Measurements from ENCODE around the gene COMMD9. TPM values are rescaled to one million over a fixed set of nuclear protein-coding genes. Genes with fewer than 3 reads are reported as not detected.
"Not testable (repeated sequence)": the region's sequence is repeated elsewhere in the genome, so short reads cannot be mapped to it uniquely, and the experiment has no call there.

Gene COMMD9
- total and polyA plus RNA-seq, 4 donors: 22.9 to 50.8 (median 28.3) TPM

DNA sequence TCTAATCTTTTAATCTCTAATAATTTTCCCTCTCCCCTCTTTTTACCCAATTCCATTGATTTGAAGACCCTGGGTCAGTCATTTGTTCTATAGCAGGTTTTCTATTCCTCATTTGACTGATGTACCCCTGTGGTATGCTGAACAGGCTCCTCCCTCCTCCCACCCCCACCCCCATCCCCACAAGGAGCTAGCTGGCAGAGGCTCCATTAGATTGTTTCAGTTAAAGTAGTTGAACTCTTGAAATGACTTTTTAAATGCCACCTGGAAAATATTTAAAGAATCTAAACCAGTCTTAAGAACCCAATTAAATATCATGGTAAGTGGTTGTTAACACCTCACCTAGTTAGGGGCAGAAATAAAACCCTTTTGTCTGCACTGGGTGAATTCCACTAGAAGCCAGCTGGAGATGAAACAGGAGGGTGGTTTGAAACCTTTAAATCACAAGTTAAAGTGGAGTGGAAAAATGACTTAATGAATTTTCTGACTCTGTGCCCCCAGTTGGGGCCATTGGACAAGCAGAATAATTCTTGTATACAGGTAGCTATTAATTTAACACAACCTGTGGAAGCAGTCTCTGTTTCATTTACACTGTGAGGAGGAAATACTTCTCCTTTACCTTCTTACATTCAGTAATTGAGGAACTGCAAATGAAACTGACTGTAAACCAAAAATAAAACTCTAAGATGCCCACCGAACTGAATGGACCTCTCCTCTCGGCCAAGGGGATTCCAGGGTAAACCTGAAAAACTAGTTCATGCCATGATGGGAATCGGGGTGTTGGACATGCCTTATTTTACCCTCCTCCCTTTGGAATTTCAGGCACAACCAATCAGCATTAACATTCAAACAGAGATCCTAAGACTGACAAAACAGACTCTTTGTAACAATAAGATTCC is 37.5 kb upstream of the COMMD9 start:
- H3K4me3 ChIP-seq (ENCODE audit: low read depth in 1 of 3, low read length in 3 of 3): no peak overlapping the region
- no peaks in the 10 kb centered on the region for H3K9me3 ChIP-seq (ENCODE audit: control insufficient read depth in 4 of 4, low read length in 3 of 4)
- H3K9ac ChIP-seq (ENCODE audit: low read depth in 1 of 2, low read length in 2 of 2): no peak overlapping the region
- 51% methylated on average over 3 of the region's 3 CpGs for WGBS
- no peak for DNase-seq (ENCODE audit: low spot score)
- no peaks in the 10 kb centered on the region for H3K36me3 ChIP-seq (ENCODE audit: control insufficient read depth in 4 of 4, insufficient read depth in 3 of 4, low read depth in 1 of 4, low read length in 3 of 4)
- TF ChIP-seq TAF1 (conservative IDR thresholded peaks at IDR 0.05) (no peak), NR2F2 (IDR thresholded peaks at IDR 0.05) (no peak), HNF4G (IDR thresholded peaks at IDR 0.05) (no peak), JUND (IDR thresholded peaks at IDR 0.05) (no peak), EGR1 (IDR thresholded peaks at IDR 0.05; ENCODE audit: low read depth in 2 of 2) (no peak)
- TF ChIP-seq, protein P1, sequence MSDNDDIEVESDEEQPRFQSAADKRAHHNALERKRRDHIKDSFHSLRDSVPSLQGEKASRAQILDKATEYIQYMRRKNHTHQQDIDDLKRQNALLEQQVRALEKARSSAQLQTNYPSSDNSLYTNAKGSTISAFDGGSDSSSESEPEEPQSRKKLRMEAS (IDR thresholded peaks at IDR 0.05): no peak
- TF ChIP-seq, protein P2, sequence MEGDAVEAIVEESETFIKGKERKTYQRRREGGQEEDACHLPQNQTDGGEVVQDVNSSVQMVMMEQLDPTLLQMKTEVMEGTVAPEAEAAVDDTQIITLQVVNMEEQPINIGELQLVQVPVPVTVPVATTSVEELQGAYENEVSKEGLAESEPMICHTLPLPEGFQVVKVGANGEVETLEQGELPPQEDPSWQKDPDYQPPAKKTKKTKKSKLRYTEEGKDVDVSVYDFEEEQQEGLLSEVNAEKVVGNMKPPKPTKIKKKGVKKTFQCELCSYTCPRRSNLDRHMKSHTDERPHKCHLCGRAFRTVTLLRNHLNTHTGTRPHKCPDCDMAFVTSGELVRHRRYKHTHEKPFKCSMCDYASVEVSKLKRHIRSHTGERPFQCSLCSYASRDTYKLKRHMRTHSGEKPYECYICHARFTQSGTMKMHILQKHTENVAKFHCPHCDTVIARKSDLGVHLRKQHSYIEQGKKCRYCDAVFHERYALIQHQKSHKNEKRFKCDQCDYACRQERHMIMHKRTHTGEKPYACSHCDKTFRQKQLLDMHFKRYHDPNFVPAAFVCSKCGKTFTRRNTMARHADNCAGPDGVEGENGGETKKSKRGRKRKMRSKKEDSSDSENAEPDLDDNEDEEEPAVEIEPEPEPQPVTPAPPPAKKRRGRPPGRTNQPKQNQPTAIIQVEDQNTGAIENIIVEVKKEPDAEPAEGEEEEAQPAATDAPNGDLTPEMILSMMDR (IDR thresholded peaks at IDR 0.05; ENCODE audit: low read depth, low read length, missing input control): no peak
- H3K27me3 ChIP-seq (ENCODE audit: control insufficient read depth in 4 of 4, insufficient read depth in 4 of 4, low read length in 3 of 4): no peaks in the 10 kb centered on the region
- no peak overlapping the region for H3K27ac ChIP-seq (ENCODE audit: low read depth in 1 of 2, low read length in 2 of 2)
- no peaks in the 10 kb centered on the region for H3K4me1 ChIP-seq (ENCODE audit: control insufficient read depth in 4 of 4, insufficient read depth in 4 of 4, low read length in 3 of 4)

DNA sequence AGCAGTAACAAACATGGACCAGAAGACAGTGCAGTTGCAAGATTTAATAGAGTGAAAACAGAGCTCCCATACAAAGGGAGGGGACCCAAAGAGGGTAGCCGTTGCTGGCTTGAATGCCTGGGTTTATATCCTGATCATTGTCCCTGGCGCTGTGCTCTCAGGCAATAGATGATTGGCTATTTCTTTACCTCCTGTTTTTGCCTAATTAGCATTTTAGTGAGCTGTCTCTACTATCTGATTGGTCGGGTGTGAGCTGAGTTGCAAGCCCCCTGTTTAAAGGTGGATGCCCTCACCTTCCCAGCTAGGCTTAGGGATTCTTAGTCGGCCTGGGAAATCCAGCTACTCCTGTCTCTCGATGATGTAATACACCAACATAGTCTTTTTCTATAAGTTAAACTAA is 36.2 kb upstream of the COMMD9 start:
- H3K27me3 ChIP-seq (ENCODE audit: control insufficient read depth in 4 of 4, insufficient read depth in 4 of 4, low read length in 3 of 4); DNase-seq (ENCODE audit: low spot score); H3K36me3 ChIP-seq (ENCODE audit: control insufficient read depth in 4 of 4, insufficient read depth in 3 of 4, low read depth in 1 of 4, low read length in 3 of 4); H3K27ac ChIP-seq (ENCODE audit: low read depth in 1 of 2, low read length in 2 of 2); H3K9ac ChIP-seq (ENCODE audit: low read depth in 1 of 2, low read length in 2 of 2); H3K4me1 ChIP-seq (ENCODE audit: control insufficient read depth in 4 of 4, insufficient read depth in 4 of 4, low read length in 3 of 4); H3K9me3 ChIP-seq (ENCODE audit: control insufficient read depth in 4 of 4, low read length in 3 of 4); H3K4me3 ChIP-seq (ENCODE audit: low read depth in 1 of 3, low read length in 3 of 3): not testable (repeated sequence)
- WGBS: 83% methylated on average over 5 of the region's 5 CpGs

DNA sequence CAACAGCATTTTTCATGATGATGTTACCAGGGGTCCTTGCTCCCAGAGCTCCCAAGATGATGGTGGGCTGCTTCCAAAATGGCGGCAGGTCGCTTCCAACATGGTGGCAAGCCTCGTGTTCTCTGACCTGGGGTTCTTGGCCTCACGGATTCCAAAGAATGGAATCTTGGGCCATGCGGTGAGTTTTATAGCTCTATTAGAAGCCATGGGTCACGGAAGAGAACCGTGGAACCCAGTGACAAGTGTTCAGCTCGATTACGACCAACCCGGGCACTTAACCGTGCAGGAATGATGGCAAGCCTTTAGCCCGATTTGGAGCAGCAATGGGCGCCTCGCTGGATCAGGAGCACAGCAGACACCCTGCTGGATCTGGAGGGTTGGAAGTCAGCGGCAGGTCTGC is 35.7 kb upstream of the COMMD9 start:
- not testable (repeated sequence) for H3K27ac ChIP-seq (ENCODE audit: low read depth in 1 of 2, low read length in 2 of 2); H3K4me1 ChIP-seq (ENCODE audit: control insufficient read depth in 4 of 4, insufficient read depth in 4 of 4, low read length in 3 of 4); H3K27me3 ChIP-seq (ENCODE audit: control insufficient read depth in 4 of 4, insufficient read depth in 4 of 4, low read length in 3 of 4); DNase-seq (ENCODE audit: low spot score); H3K36me3 ChIP-seq (ENCODE audit: control insufficient read depth in 4 of 4, insufficient read depth in 3 of 4, low read depth in 1 of 4, low read length in 3 of 4); H3K4me3 ChIP-seq (ENCODE audit: low read depth in 1 of 3, low read length in 3 of 3); H3K9me3 ChIP-seq (ENCODE audit: control insufficient read depth in 4 of 4, low read length in 3 of 4); H3K9ac ChIP-seq (ENCODE audit: low read depth in 1 of 2, low read length in 2 of 2)
- 88% methylated on average over 15 of the region's 15 CpGs for WGBS

DNA sequence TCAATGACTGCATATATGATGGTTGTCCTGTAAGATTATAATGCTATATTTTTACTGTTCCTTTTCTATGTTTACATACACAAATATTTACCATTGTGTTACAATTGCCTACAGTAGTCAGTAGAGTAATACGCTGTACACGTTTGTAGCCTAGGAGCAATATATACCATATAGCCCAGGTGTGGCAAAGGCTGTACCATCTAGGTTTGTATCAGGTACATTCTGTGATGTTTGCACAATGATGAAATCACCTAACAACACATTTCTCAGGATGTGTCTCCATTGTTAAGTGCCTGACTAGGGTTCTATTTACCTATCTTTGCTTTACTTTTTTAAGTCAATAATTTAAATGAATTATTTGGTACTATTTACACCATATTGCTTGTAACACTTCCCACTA is 28.8 kb upstream of the COMMD9 start:
- Histone ChIP-seq H3K4me3 (ENCODE audit: low read depth in 1 of 3, low read length in 3 of 3) (no peak overlapping the region), H3K27ac (ENCODE audit: low read depth in 1 of 2, low read length in 2 of 2) (no peak overlapping the region), H3K4me1 (ENCODE audit: control insufficient read depth in 4 of 4, insufficient read depth in 4 of 4, low read length in 3 of 4) (no peaks in the 10 kb centered on the region), H3K27me3 (ENCODE audit: control insufficient read depth in 4 of 4, insufficient read depth in 4 of 4, low read length in 3 of 4) (peaks cover 0 to 9% (median 0%) of the 10 kb centered on the region in 4 donors), H3K9me3 (ENCODE audit: control insufficient read depth in 4 of 4, low read length in 3 of 4) (no peaks in the 10 kb centered on the region), H3K9ac (ENCODE audit: low read depth in 1 of 2, low read length in 2 of 2) (no peak overlapping the region), H3K36me3 (ENCODE audit: control insufficient read depth in 4 of 4, insufficient read depth in 3 of 4, low read depth in 1 of 4, low read length in 3 of 4) (no peaks in the 10 kb centered on the region)
- no peak for TF ChIP-seq EGR1 (IDR thresholded peaks at IDR 0.05; ENCODE audit: low read depth in 2 of 2)
- TF ChIP-seq GABPA (IDR thresholded peaks at IDR 0.05 in 1 of 2, conservative IDR thresholded peaks at IDR 0.05 in 1 of 2): no peak
- TF ChIP-seq FOXA1 (IDR thresholded peaks at IDR 0.05): no peak
- TF ChIP-seq, protein P3, sequence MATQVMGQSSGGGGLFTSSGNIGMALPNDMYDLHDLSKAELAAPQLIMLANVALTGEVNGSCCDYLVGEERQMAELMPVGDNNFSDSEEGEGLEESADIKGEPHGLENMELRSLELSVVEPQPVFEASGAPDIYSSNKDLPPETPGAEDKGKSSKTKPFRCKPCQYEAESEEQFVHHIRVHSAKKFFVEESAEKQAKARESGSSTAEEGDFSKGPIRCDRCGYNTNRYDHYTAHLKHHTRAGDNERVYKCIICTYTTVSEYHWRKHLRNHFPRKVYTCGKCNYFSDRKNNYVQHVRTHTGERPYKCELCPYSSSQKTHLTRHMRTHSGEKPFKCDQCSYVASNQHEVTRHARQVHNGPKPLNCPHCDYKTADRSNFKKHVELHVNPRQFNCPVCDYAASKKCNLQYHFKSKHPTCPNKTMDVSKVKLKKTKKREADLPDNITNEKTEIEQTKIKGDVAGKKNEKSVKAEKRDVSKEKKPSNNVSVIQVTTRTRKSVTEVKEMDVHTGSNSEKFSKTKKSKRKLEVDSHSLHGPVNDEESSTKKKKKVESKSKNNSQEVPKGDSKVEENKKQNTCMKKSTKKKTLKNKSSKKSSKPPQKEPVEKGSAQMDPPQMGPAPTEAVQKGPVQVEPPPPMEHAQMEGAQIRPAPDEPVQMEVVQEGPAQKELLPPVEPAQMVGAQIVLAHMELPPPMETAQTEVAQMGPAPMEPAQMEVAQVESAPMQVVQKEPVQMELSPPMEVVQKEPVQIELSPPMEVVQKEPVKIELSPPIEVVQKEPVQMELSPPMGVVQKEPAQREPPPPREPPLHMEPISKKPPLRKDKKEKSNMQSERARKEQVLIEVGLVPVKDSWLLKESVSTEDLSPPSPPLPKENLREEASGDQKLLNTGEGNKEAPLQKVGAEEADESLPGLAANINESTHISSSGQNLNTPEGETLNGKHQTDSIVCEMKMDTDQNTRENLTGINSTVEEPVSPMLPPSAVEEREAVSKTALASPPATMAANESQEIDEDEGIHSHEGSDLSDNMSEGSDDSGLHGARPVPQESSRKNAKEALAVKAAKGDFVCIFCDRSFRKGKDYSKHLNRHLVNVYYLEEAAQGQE (IDR thresholded peaks at IDR 0.05): no peak
- TF ChIP-seq YY1 (IDR thresholded peaks at IDR 0.05): no peak
- no peak for TF ChIP-seq NR2F2 (IDR thresholded peaks at IDR 0.05)
- no peak for TF ChIP-seq HNF4A (conservative IDR thresholded peaks at IDR 0.05)
- no peak for TF ChIP-seq SP1 (IDR thresholded peaks at IDR 0.05)
- TF ChIP-seq, protein P2 (IDR thresholded peaks at IDR 0.05; ENCODE audit: low read depth, low read length, missing input control): no peak
- WGBS: 16% methylated on average over 2 of the region's 2 CpGs
- DNase-seq (ENCODE audit: low spot score): no peak
